Esophagus muscularis mucosa (tissue), 4 donors: Measurements from ENCODE around the gene MSH6. TPM values are rescaled to one million over a fixed set of nuclear protein-coding genes. Genes with fewer than 3 reads are reported as not detected.

ENCODE experiments used
- DNase-seq: peaks from one replicate; pipeline ENCODE4 v3.0.0-alpha.2; 2017; ENCODE audit errors: extremely low spot score
- H3K27ac ChIP-seq, 4 donors: fragments of 200-600 bp; sonication (generic); replicated peaks in 1 of 4; 1 replicate in 3 of 4; 2 replicates in 1 of 4; pipeline ENCODE4 v1.5.1; 2016 to 2019; ENCODE audit warnings: mild to moderate bottlenecking in 1 of 4
- H3K27me3 ChIP-seq, 4 donors: fragments of 200-600 bp; sonication (generic); one replicate each; pipeline versions ENCODE4 v1.5.1 to v1.6.0; 2016 to 2019
- H3K36me3 ChIP-seq, 4 donors: fragments of 200-600 bp; sonication (generic); one replicate each; pipeline ENCODE4 v1.5.1; 2016 to 2019
- H3K4me1 ChIP-seq, 4 donors: fragments of 200-600 bp; sonication (generic); one replicate each; pipeline ENCODE4 v1.5.1; 2016 to 2019
- H3K4me3 ChIP-seq, 4 donors: fragments of 200-600 bp; sonication (generic); 1 replicate in 2 of 4; 2 replicates in 2 of 4; pipeline ENCODE4 v1.5.1; 2016 to 2019; ENCODE audit warnings: mild to moderate bottlenecking in 4 of 4, moderate library complexity in 1 of 4
- H3K9me3 ChIP-seq, 4 donors: fragments of 200-600 bp; sonication (generic); 1 replicate in 3 of 4; 2 replicates in 1 of 4; pipeline ENCODE4 v1.5.1; 2016 to 2019
- CTCF ChIP-seq, 3 experiments: fragments of 200-600 bp in 2 of 3; fragments of 450-650 bp in 1 of 3; sonication (generic) in 2 of 3; IDR thresholded peaks; one replicate each; pipeline ENCODE4 v1.5.1; 2017 to 2019; ENCODE audit warnings: antibody characterized with exemption in 3 of 3, mild to moderate bottlenecking in 2 of 3, moderate library complexity in 1 of 3
- EP300 ChIP-seq: sonication (generic); formaldehyde crosslinking; IDR thresholded peaks from one replicate; pipeline ENCODE4 v1.6.1; 2017; ENCODE audit warnings: antibody characterized with exemption
- POLR2A ChIP-seq: fragments of 450-650 bp; IDR thresholded peaks from one replicate; pipeline ENCODE4 v1.6.1; 2017; ENCODE audit warnings: antibody characterized with exemption, moderate library complexity, mild to moderate bottlenecking, low read depth
- POLR2AphosphoS5 ChIP-seq, 2 donors: sonication (generic); formaldehyde crosslinking; IDR thresholded peaks; one replicate each; pipeline ENCODE4 v1.6.1; 2017; ENCODE audit warnings: antibody characterized with exemption in 2 of 2
- WGBS: methylation state at CpG from one replicate; pipeline ENCODE4 v1.1.5; 2018; 5-methylcytosine and 5-hydroxymethylcytosine counted together
- intact Hi-C: fragments of 100-400 bp; cut with DNase I; formaldehyde crosslinking; loops from one replicate; pipeline ENCODE4 v1.15.1; 2023
- total RNA-seq, 4 donors: library from RNA; depleted of rRNA; stranded (reverse); fragments of >200 nt; gene quantifications; one replicate each; pipeline versions ENCODE4 v1.1.0 to v1.2.1, GENCODE V29; 2016

The MSH6 gene
- total RNA-seq, 4 donors from 2014 or later: 28.2 to 47.0 (median 39.6) TPM

GRCh38 chr2:47747878-47748277 lies 35.1 kb upstream of the MSH6 start:
- Histone ChIP-seq H3K4me1 (no peaks in the 10 kb centered on the region), H3K9me3 (peaks cover 0 to 19% (median 9%) of the 10 kb centered on the region in 4 donors), H3K27me3 (no peaks in the 10 kb centered on the region), H3K4me3 (no peak overlapping the region), H3K27ac (no peak overlapping the region), H3K36me3 (no peaks in the 10 kb centered on the region)
- TF ChIP-seq CTCF (IDR thresholded peaks at IDR 0.05) (no peak), POLR2A (no peak), EP300 (no peak), POLR2AphosphoS5 (IDR thresholded peaks at IDR 0.05) (no peak)
- intact Hi-C loops: no loop called here
- 86% methylated on average over 3 of the region's 4 CpGs for WGBS
- DNase-seq: no peak

- no peak for DNase-seq
Observed at GRCh38 chr2:47751856-47752414, 31.0 kb upstream of the MSH6 start.

GRCh38 chr2:47767497-47767844 lies 15.5 kb upstream of the MSH6 start:
- 57% methylated on average over 3 of the region's 3 CpGs for WGBS
- no peak for DNase-seq
- H3K27me3 ChIP-seq: peaks cover 0 to 7% (median 0%) of the 10 kb centered on the region in 4 donors
- no peak overlapping the region for H3K27ac ChIP-seq
- H3K36me3 ChIP-seq: no peaks in the 10 kb centered on the region
- peak overlapping the region in 1 of 4 donors; percentile 22 for H3K4me3 ChIP-seq
- H3K4me1 ChIP-seq: peaks cover 0 to 7% (median 7%) of the 10 kb centered on the region in 4 donors
- H3K9me3 ChIP-seq: peaks cover 0 to 6% (median 0%) of the 10 kb centered on the region in 4 donors
- TF ChIP-seq POLR2AphosphoS5 (IDR thresholded peaks at IDR 0.05) (no peak), POLR2A (no peak), CTCF (IDR thresholded peaks at IDR 0.05) (no peak), EP300 (no peak)
- intact Hi-C loops: loop anchor here (10.0 kb wide), 1 partner anchor 433 kb away; no protein-coding TSS in a partner anchor

More at GRCh38 chr2:47751856-47752414, 31.0 kb upstream of the MSH6 start:
- no peak for TF ChIP-seq POLR2A
- no peak for TF ChIP-seq POLR2AphosphoS5 (IDR thresholded peaks at IDR 0.05)
- no peak for TF ChIP-seq CTCF (IDR thresholded peaks at IDR 0.05)
- no peak for TF ChIP-seq EP300
- H3K4me1 ChIP-seq: no peaks in the 10 kb centered on the region
- no peaks in the 10 kb centered on the region for H3K36me3 ChIP-seq
- peak overlapping the region in 1 of 4 donors; percentile 10 for H3K27ac ChIP-seq
- H3K4me3 ChIP-seq: no peak overlapping the region
- WGBS: 72% methylated on average over 10 of the region's 10 CpGs
- H3K9me3 ChIP-seq: peaks cover 0 to 15% (median 7%) of the 10 kb centered on the region in 4 donors
- intact Hi-C loops: no loop called here
- no peaks in the 10 kb centered on the region for H3K27me3 ChIP-seq

- peak overlapping the region in 2 of 4 donors; percentile 22 to 34 for H3K4me3 ChIP-seq
- DNase-seq: peak; percentile 92
- peaks cover 0 to 7% (median 0%) of the 10 kb centered on the region in 4 donors for H3K27me3 ChIP-seq
- H3K4me1 ChIP-seq: peaks cover 0 to 7% (median 7%) of the 10 kb centered on the region in 4 donors
- 24% methylated on average over 25 of the region's 28 CpGs for WGBS
- intact Hi-C loops: loop anchor here (1.0 to 10.0 kb wide), 2 partner anchors 331 to 433 kb away; no protein-coding TSS in a partner anchor
- TF ChIP-seq CTCF (IDR thresholded peaks at IDR 0.05) (peak; percentile 94 to 100 (median 99)), POLR2AphosphoS5 (IDR thresholded peaks at IDR 0.05) (no peak), EP300 (no peak), POLR2A (no peak)
- H3K27ac ChIP-seq: no peak overlapping the region
- no peaks in the 10 kb centered on the region for H3K36me3 ChIP-seq
- H3K9me3 ChIP-seq: peaks cover 0 to 6% (median 0%) of the 10 kb centered on the region in 4 donors
Observed at GRCh38 chr2:47767880-47768609, 14.9 kb upstream of the MSH6 start.
